ENCODE results near the gene PDE4D. TPM values are rescaled to one million over a fixed set of nuclear protein-coding genes. Genes with fewer than 3 reads are reported as not detected.
"Not testable (repeated sequence)": the region's sequence is repeated elsewhere in the genome, so short reads cannot be mapped to it uniquely, and the experiment has no call there.

The PDE4D gene
- total RNA-seq, 1 donor from 2014 or later = 2.3 TPM

DNA sequence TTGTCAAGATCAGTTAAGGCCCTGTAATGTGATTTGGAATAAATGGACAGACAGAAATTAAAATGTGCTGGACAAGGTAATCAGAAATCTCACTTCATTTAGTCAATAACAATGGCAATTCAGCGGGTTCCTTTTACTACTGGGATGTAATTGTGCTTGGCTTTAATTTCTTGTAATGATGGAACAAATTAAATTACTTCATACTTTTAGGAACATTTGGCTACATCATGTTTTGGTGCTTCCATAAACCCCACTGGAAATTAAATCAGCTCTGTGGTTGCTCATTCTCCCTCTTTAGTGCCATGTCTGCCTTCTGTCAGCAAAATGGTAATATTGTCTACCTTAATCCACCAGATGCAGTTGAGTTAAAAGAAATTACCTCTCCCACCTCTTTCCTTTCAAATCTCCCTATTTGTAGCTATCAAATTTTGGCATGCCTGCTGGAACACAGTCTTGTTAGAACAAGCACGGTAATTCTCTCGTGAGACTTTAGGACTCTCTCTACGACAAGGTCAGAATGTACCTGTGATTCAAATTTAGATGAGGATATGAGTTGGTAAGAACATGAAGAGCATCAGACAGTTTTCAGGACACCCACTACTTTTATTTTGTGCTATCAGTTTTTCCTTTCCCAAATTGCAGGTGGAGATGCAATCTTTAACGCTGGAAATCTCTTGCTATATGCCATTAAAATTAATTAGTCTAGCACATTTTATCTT, 834.4 kb downstream of the PDE4D start:
- no peaks in the 10 kb centered on the region for H3K4me1 ChIP-seq
- H3K27me3 ChIP-seq = no peaks in the 10 kb centered on the region
- H4K20me1 ChIP-seq (ENCODE audit: low read depth) = no peaks in the 10 kb centered on the region
- Mint-ChIP-seq H3K4me1 (peaks cover 2% of the 10 kb centered on the region), H3K27me3 (ENCODE audit: insufficient read depth, low read depth) (peaks cover 8% of the 10 kb centered on the region), H3K36me3 (no peaks in the 10 kb centered on the region), H3K27ac (no peak overlapping the region), H3K9me3 (no peaks in the 10 kb centered on the region), H3K4me3 (no peak overlapping the region)
- no peaks in the 10 kb centered on the region for H3K79me2 ChIP-seq (ENCODE audit: low read depth)
- no peak overlapping the region for H3K4me2 ChIP-seq
- no peak overlapping the region for H2AFZ ChIP-seq (replicated peaks)
- H3K4me3 ChIP-seq = no peak overlapping the region
- H3K9me3 ChIP-seq (ENCODE audit: low read depth) = no peaks in the 10 kb centered on the region
- no peaks in the 10 kb centered on the region for H3K36me3 ChIP-seq
- H3F3A ChIP-seq (ENCODE audit: low read depth) = no peaks in the 10 kb centered on the region
- DNase-seq (ENCODE audit: low spot score) = no peak
- H3K9ac ChIP-seq = no peak overlapping the region
- TF ChIP-seq CTCF (IDR thresholded peaks at IDR 0.05) (no peak), EZH2phosphoT487 (IDR thresholded peaks at IDR 0.05) (no peak), EZH2 (IDR thresholded peaks at IDR 0.05) (no peak)
- H3K27ac ChIP-seq = no peak overlapping the region

DNA sequence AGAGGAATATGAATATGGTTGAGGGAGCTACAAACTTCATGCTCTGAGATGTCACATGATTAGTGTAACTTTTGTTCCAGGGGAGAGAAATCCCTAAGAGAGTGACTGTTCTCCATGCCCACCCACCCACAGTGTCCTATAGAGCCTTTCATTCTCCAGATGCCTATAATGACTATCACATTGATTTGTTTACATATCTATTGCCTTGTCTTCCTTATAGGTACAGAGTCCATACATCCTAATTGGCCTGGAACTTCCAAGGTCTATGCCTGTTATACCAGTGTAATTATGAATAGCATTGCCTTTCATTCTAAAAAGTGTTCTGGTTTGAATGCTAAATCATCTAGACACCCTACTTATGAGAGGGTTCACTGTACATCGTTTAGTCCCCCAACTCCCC, 835.3 kb downstream of the PDE4D start:
- Mint-ChIP-seq H3K9me3 (no peaks in the 10 kb centered on the region), H3K36me3 (no peaks in the 10 kb centered on the region), H3K27ac (no peak overlapping the region), H3K27me3 (ENCODE audit: insufficient read depth, low read depth) (peaks cover 8% of the 10 kb centered on the region), H3K4me3 (no peak overlapping the region), H3K4me1 (peaks cover 2% of the 10 kb centered on the region)
- H3K27ac ChIP-seq = no peak overlapping the region
- no peak overlapping the region for H2AFZ ChIP-seq (replicated peaks)
- no peaks in the 10 kb centered on the region for H4K20me1 ChIP-seq (ENCODE audit: low read depth)
- no peak overlapping the region for H3K4me2 ChIP-seq
- H3K9me3 ChIP-seq (ENCODE audit: low read depth) = no peaks in the 10 kb centered on the region
- H3K27me3 ChIP-seq = no peaks in the 10 kb centered on the region
- DNase-seq (ENCODE audit: low spot score) = no peak
- H3K36me3 ChIP-seq = no peaks in the 10 kb centered on the region
- H3F3A ChIP-seq (ENCODE audit: low read depth) = no peaks in the 10 kb centered on the region
- no peak overlapping the region for H3K4me3 ChIP-seq
- no peaks in the 10 kb centered on the region for H3K79me2 ChIP-seq (ENCODE audit: low read depth)
- no peak overlapping the region for H3K9ac ChIP-seq
- TF ChIP-seq CTCF (IDR thresholded peaks at IDR 0.05) (no peak), EZH2 (IDR thresholded peaks at IDR 0.05) (no peak), EZH2phosphoT487 (IDR thresholded peaks at IDR 0.05) (no peak)
- H3K4me1 ChIP-seq = no peaks in the 10 kb centered on the region

GRCh38 chr5:59056599-59056998, 836.9 kb downstream of the PDE4D start:
- DNase-seq (ENCODE audit: low spot score); H3K27me3 Mint-ChIP-seq (ENCODE audit: insufficient read depth, low read depth): not testable (repeated sequence)

GRCh38 chr5:59055745-59056448, 837.6 kb downstream of the PDE4D start:
- Mint-ChIP-seq H3K9me3 (no peaks in the 10 kb centered on the region), H3K4me1 (peaks cover 10% of the 10 kb centered on the region), H3K36me3 (no peaks in the 10 kb centered on the region), H3K27ac (no peak overlapping the region), H3K4me3 (no peak overlapping the region), H3K27me3 (ENCODE audit: insufficient read depth, low read depth) (peaks cover 5% of the 10 kb centered on the region)
- no peak overlapping the region for H3K9ac ChIP-seq
- no peaks in the 10 kb centered on the region for H3K4me1 ChIP-seq
- H3K9me3 ChIP-seq (ENCODE audit: low read depth) = no peaks in the 10 kb centered on the region
- no peaks in the 10 kb centered on the region for H4K20me1 ChIP-seq (ENCODE audit: low read depth)
- no peak overlapping the region for H3K4me3 ChIP-seq
- DNase-seq (ENCODE audit: low spot score) = no peak
- H3K27me3 ChIP-seq = no peaks in the 10 kb centered on the region
- H3K36me3 ChIP-seq = no peaks in the 10 kb centered on the region
- no peak overlapping the region for H2AFZ ChIP-seq (replicated peaks)
- TF ChIP-seq EZH2phosphoT487 (IDR thresholded peaks at IDR 0.05) (no peak), CTCF (IDR thresholded peaks at IDR 0.05) (no peak), EZH2 (IDR thresholded peaks at IDR 0.05) (no peak)
- no peaks in the 10 kb centered on the region for H3F3A ChIP-seq (ENCODE audit: low read depth)
- no peak overlapping the region for H3K27ac ChIP-seq
- no peak overlapping the region for H3K4me2 ChIP-seq
- no peaks in the 10 kb centered on the region for H3K79me2 ChIP-seq (ENCODE audit: low read depth)

More at GRCh38 chr5:59056599-59056998, 836.9 kb downstream of the PDE4D start:
- H3K79me2 ChIP-seq (ENCODE audit: low read depth); H3K4me3 ChIP-seq; H3K36me3 ChIP-seq; H3K9ac ChIP-seq; H3F3A ChIP-seq (ENCODE audit: low read depth); H3K27ac ChIP-seq; H3K9me3 ChIP-seq (ENCODE audit: low read depth); H3K9me3 Mint-ChIP-seq; H3K4me2 ChIP-seq; H3K4me3 Mint-ChIP-seq; H3K36me3 Mint-ChIP-seq; H3K4me1 ChIP-seq; H3K27me3 ChIP-seq; H3K27ac Mint-ChIP-seq; H3K4me1 Mint-ChIP-seq; H4K20me1 ChIP-seq (ENCODE audit: low read depth); H2AFZ ChIP-seq (replicated peaks): not testable (repeated sequence)

All from neural progenitor cell (in vitro differentiated cells).